HuH-7.5 (cell line): ENCODE results near the gene ADAMTS17.

Experiments
- DNase-seq: peaks from one replicate; pipeline ENCODE4 v3.0.0; 2011; ENCODE audit warnings: low spot score

Gene ADAMTS17

GRCh38 chr15:99967841-99968371 lies 373.9 kb downstream of the ADAMTS17 start:
- DNase-seq, result no peak

- no peak for DNase-seq
Measured at GRCh38 chr15:99966815-99967214, 375.0 kb downstream of the ADAMTS17 start.

GRCh38 chr15:99965376-99965775 lies 376.4 kb downstream of the ADAMTS17 start:
- no peak for DNase-seq

DNA sequence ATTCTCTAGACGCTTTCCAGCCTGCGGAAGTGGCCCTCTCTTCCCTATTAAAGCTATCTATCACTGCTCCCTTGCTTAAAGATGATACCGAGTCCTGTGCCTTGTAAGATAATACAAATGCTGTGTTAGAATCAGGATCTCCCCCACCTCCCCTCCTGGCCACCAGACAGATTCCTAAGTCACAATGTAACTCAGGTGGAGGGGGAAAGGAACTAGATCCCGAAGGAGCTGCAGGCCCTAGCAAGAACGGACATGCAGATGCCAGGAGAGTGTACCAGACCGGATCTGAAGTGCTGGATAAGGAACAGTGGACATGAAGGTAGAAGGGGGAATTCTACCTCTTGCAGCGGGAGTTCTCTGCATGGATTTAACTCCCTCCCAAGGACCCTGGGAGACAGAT lies 377.8 kb downstream of the ADAMTS17 start:
- DNase-seq, result no peak

DNA sequence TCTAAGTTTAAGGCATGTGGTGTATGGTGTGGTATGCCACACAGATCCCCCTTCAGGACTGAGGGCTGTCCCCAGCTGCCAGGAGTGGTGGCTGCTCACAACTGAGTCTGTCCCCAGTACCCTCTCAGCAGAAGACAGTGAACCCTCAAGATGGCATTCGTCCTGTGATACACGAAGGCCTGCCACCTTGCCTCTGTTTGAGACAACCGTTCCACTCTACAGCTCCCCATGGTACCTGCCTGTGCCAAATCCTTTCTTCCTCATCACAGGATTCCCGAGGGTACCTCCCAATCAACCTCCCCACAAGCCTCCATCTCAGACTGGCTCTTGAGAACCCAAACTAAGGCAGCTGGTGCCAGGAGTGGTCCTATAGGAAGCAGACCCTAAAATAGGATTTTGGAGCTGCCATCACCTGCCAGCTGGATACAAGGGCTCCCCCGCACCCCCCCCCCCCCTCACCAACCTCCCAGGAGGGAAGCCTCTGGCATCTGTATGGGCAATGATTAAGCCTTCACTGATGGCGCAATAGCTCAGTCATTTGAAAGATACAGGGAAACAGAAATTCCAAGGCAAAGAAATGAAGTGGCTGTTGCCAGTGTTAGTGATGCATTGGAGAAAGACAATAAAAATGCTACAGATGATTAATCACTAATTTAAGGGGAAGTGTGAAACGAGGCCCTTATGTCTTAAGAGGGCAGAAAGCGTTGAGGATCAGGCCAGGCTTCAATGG lies 378.5 kb downstream of the ADAMTS17 start:
- no peak for DNase-seq

DNA sequence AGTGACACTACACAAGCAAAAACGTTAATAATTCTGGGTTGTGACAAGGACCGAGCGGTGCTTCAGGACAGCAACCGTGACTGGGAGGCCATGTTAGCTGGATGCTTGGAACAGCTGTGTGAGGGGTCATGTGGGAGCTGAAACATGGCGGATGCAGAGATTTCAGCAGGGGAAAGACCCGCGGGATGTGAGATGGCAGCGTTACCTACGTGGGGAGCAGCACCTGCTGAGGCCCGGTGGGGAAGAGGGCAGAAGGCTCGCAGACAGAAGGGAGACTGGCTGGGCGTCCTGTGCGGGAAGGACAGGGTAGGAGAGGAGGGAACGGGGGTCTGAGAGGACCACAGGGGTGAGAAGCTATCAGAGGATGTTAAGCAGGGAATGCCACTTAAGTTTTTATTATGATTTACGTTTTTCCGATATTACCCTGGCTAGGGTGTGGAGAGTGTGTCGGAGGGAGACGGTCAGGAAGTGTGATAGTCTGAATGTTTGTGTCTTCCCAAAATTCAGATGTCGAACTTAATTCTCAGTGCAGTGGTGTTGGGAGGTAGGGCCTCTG lies 379.7 kb downstream of the ADAMTS17 start:
- DNase-seq, result no peak

DNA sequence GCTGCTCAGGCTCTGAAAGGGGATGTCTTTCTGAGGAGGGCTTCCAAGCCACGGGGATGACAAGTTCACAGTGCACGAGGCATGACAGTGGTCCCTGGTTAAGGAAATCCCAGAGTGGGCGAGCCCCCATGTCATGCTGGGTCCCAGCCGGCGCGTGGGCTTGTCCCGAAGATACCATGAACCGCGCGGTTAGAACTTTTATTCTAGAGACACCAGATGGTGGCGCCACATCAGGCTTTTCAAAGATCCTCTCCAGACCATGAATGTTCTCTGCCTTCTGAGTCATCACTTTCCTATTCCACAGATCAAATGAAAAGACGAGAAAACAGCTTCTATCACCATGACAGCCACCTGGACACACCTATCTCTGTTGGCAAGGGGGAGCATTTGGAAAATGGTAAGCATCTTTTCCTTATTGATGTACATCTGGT lies 380.7 kb downstream of the ADAMTS17 start:
- DNase-seq, result no peak

DNA sequence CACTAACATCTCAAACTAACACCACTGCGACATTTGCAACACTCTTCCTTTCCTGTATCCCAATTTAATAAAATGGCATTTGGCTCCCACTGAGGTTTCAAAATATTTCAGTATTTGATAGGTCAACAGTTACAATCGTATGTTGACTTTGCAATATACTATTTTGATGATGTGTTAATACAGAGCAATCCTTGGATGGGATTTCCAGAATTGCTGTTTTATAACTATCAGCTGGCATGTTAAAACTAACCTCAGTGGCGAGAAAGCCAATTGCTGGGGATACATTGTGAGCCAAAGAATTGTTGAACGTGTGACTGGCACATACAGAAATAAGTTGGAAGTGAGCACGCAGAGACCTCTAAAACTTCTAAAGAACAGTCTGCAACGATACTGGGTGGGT lies 382.4 kb downstream of the ADAMTS17 start:
- no peak for DNase-seq

DNA sequence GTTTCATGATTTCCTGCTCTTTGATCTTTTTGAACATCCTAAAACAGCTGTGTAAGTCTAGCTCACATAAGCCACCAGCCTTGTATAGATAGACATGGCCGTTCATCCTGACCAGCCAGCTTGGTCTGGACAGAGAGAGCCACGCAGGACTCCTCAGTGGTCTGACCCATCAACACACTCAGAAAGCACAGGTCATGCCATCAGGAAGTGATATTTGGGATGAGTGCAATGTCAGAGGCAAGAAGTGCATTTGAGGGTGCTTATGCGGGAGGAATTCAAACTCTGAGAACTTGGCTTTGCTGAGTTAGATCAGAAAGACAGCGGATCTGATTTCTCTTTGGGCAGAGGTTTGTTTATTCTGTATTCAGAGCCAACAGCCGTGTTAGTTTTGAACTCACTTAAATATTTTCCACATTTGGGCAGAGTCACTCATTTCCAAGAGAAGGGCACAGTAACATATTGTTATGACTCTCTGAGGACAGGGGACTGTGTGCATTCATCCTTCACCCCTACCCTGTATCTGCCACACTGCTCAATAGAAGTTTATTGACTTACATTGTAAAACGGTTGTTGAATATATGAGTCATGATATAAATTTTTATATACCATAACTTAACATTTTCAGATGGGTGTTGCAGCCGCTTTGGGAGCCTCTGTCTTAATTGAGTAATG lies 383.2 kb downstream of the ADAMTS17 start:
- DNase-seq, result no peak

DNA sequence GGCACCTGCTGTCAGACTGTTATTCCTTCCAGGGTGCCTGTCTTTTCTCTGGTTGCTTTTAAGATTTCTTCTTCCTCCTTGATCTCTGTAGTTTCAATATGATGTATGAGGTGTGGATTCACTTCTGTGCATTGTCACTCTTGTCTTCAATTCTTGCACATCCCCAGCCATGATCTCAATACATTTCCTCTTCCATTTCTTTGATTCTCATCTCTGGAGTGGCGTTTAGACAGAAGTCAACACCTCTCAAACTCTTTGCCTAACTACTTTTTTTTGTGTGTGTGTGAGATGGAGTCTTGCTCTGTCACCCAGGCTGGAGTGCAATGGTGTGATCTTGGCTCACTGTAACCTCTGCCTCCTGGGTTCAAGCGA lies 384.1 kb downstream of the ADAMTS17 start:
- no peak for DNase-seq

GRCh38 chr15:99956820-99957641 lies 384.7 kb downstream of the ADAMTS17 start:
- no peak for DNase-seq

GRCh38 chr15:99956022-99956775 lies 385.6 kb downstream of the ADAMTS17 start:
- no peak for DNase-seq

DNA sequence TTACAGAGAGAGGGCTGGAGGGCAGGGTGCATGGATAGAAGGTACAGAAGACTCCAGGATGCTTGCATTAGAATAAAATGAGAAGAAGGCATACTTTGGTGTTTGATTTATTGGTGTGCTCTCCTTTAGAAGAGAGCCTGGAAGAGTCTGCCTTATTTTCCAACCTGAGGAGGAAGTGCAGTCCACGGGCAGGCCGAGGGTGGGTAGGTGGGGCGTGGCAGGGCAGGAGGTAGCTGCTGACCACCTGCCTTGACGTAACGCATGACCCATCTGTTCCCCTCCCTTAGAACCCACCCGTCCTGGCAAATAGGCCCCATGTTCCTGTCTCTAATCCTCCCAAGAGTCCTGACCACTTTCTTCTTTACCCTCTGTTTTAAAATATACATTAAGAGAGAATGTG lies 386.2 kb downstream of the ADAMTS17 start:
- DNase-seq, result no peak

DNA sequence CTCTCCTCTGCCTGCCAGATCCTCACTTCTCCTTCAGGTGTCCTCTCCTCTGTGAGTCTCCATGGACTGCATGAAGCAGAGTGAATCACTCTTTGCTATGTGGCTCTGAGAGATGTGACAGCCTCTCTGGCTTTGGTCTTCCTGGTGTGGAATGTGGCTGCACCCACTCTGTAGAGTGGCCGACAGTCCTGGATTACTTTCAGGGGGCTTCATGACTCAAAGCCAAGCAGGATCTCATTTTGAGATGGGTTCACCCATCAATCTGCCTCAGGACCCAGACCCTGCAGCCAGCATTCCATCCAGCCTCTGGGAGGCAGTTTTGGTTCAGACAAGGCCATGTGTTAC lies 386.6 kb downstream of the ADAMTS17 start:
- no peak for DNase-seq

- no peak for DNase-seq
Measured at GRCh38 chr15:99954361-99955180, 387.2 kb downstream of the ADAMTS17 start.

- no peak for DNase-seq
Measured at GRCh38 chr15:99953886-99954285, 387.9 kb downstream of the ADAMTS17 start.

DNA sequence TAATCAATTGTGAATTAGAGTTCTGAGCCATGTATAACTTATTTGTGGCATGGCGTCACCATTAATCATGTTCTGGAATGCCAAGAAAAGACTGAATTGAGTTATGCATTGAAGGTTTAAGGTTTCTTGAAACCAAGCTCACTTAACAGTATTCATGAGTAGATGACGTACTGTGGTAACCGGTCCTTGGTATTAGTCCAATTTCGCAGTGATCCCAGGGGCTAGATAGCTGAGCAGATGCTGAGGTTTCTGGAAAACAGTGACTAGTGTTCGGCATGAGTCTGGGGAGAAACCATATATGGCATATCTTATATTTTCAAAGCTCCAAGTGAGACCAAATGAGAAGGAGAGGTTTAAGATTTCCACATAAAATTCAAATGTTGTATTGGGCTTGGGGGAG lies 390.3 kb downstream of the ADAMTS17 start:
- DNase-seq, result no peak

GRCh38 chr15:99944131-99944530 lies 397.6 kb downstream of the ADAMTS17 start:
- no peak for DNase-seq

- DNase-seq, result no peak
Measured at GRCh38 chr15:99943466-99943865, 398.3 kb downstream of the ADAMTS17 start.

DNA sequence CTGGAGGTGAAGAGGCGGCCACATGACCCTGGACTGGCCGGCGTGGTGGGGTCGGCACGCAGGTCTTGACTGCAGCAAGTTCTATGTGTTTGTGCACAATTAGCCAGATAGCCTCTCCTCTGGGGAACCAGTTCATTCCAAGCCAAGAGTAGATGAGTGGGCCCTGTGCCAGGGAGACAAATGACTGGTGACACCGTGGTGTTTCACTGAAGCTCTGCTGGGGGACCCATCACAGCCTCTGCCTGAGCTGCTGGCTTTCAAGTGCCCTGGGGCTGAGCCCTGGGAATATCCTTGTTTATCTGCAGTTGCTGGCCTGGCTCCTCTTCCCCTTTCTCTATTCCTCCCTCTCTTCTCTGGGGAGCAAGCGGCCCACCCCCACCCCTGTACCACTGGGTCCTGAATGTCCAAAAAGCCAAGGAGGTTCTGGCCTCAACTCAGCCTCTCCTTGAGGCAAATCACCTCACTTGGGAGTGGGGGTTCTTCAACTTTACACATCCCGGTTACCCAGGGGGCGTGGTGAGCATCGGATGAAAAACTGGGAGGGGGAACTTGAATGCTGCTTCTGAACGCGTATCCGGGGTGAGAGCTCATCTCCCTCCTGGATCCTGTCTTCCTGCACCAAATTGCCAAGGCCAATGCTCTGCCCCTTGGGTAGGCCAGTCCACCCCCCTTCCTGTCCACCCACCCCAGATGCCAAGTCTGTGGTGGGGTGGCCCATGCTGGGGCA lies 408.9 kb downstream of the ADAMTS17 start:
- no peak for DNase-seq
